Measurements from ENCODE around the gene SACM1L.
"Not testable (repeated sequence)": the region's sequence is repeated elsewhere in the genome, so short reads cannot be mapped to it uniquely, and the experiment has no call there.

The SACM1L gene

DNA sequence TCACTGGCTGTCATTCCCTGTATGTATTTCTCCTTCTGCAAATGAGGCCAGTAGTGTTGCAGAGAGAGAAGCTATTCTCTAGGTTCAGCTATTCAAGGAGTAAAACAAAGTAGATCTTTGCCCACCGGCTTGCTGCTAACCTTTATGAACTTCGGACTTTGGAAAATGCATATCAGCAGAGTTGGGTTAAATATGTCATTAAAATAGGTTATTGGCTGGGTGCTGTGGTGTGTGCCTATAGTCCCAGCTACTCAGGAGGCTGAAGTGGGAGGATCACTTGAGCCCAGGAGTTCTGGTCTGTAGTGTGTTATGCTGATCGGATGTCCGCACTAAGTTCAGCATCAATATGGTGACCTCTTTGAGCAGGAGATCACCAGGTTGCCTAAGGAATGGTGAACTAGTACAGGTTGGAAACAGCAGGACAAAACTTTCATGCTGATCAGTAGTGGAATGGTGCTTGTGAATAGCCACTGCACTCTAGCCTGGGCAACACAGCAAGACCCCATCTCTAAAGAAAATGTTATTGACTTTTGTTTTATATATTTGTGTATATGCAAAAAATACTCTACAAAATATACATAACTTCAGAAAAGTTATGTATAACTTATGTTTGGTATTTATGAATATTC, 53.4 kb downstream of the SACM1L start:
- Histone ChIP-seq H3K27ac (ENCODE audit: low read depth, low read length) (no peak overlapping the region), H3K36me3 (ENCODE audit: control insufficient read depth, insufficient read depth, low read length) (peaks cover 90% of the 10 kb centered on the region), H3K9me3 (ENCODE audit: control insufficient read depth, insufficient read depth, low read length) (no peaks in the 10 kb centered on the region), H3K27me3 (ENCODE audit: control insufficient read depth, insufficient read depth, low read length) (no peaks in the 10 kb centered on the region), H3K9ac (ENCODE audit: low read depth, low read length) (no peak overlapping the region), H3K4me1 (ENCODE audit: control insufficient read depth, insufficient read depth, low read length) (peaks cover 41% of the 10 kb centered on the region), H3K4me3 (ENCODE audit: low read depth, low read length) (no peak overlapping the region)

DNA sequence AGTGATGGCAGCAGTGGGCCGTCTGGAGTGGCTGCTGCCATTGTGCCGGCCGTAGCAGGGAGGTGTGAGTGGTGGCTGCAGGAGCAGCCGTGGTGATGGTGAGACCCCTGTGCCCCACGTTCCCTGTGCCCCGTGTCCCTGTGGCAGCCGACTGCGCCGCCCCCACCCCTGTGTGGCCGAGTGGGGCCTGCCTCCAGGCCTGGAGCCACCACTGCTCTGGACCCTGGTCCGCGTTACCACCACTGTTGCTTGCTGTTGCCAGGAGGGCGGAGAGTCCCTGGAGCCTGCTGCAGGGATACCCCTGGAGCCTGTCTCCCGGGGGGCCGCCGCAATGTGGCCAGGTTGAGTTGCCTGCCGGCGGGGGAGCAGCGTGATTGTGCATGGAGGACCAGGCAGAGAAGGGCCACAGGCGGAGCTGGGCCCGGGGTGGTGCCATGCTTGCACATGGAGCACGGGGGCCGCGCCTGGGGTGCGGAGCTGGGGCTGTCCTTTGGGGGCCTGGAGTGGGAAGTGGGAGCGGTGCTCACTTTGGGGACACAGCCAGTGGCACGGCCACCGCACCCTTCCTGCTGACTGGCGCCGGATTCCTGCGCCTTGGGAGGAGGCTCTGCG, 57.1 kb downstream of the SACM1L start:
- Histone ChIP-seq H3K9ac (ENCODE audit: low read depth, low read length) (no peak overlapping the region), H3K27ac (ENCODE audit: low read depth, low read length) (no peak overlapping the region), H3K36me3 (ENCODE audit: control insufficient read depth, insufficient read depth, low read length) (peaks cover 60% of the 10 kb centered on the region), H3K4me3 (ENCODE audit: low read depth, low read length) (no peak overlapping the region), H3K9me3 (ENCODE audit: control insufficient read depth, insufficient read depth, low read length) (no peaks in the 10 kb centered on the region), H3K4me1 (ENCODE audit: control insufficient read depth, insufficient read depth, low read length) (peaks cover 12% of the 10 kb centered on the region), H3K27me3 (ENCODE audit: control insufficient read depth, insufficient read depth, low read length) (no peaks in the 10 kb centered on the region)

DNA sequence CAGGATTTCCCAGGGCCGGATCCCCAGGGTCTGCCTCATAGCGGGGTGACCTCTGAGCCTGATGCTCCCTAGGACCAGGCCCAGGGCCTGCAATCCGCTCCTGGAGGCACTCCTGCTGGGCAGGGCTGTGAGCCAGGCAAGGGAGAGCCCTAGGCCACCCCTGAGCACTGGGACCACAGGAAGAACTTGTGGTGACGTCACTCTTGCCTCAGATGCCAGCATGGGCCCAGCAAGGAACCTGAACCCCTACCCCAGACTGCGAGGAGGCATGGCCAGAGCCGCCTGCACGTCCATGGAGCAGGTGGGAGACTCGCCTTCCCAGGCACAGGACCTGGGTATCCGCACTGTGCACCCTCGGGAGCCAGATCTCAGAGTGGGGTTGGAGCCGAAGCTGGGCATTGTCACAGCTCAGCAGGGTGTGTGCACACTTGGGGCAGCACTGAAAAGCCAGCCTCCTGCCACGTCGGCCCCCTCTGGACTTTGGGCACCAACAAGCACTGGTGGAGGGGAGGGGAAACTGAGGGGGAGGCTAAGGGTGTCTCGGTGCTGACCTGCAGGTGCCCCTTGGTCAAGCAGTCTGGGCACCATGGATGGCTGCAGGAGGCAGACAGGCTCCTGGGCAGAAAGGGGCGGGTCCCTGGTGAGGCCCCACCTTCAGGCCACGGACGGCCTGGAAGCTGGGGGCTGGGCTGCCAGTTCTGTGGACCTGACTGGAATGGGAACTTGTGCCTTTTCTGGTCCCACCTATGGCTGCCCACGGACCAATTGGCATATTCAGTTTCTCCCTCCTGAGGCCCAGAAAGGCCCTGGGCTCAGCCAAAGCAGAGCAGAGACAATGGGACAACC, 57.8 kb downstream of the SACM1L start:
- no peak overlapping the region for H3K4me3 ChIP-seq (ENCODE audit: low read depth, low read length)
- H3K9ac ChIP-seq (ENCODE audit: low read depth, low read length) = no peak overlapping the region
- H3K36me3 ChIP-seq (ENCODE audit: control insufficient read depth, insufficient read depth, low read length) = peaks cover 56% of the 10 kb centered on the region
- H3K9me3 ChIP-seq (ENCODE audit: control insufficient read depth, insufficient read depth, low read length) = no peaks in the 10 kb centered on the region
- H3K27ac ChIP-seq (ENCODE audit: low read depth, low read length) = no peak overlapping the region
- peaks cover 5% of the 10 kb centered on the region; the same call in 1 of the 2 replicates for H3K4me1 ChIP-seq (ENCODE audit: control insufficient read depth, insufficient read depth, low read length)
- no peaks in the 10 kb centered on the region for H3K27me3 ChIP-seq (ENCODE audit: control insufficient read depth, insufficient read depth, low read length)

DNA sequence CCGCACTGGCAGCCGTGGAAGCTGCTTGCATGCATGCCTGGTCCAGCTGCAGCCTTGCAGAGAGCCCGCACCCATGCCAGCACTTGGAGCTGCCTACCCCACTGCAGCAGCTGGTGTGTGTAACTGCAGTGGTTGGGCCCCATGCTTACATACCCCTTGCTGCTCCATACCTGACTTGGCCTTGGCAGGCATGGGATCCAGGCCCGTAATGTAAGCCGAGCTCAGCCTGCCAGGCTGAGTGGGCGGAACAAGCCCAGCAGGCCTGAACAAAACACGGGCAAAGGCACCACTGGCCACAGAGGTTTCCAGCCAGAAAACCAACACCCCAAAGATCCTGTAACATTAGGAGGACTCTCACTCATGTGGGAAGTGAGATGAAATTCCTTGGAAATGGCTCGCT, 58.9 kb downstream of the SACM1L start:
- Histone ChIP-seq H3K9me3 (ENCODE audit: control insufficient read depth, insufficient read depth, low read length) (no peaks in the 10 kb centered on the region), H3K4me3 (ENCODE audit: low read depth, low read length) (no peak overlapping the region), H3K27ac (ENCODE audit: low read depth, low read length) (no peak overlapping the region), H3K9ac (ENCODE audit: low read depth, low read length) (no peak overlapping the region), H3K4me1 (ENCODE audit: control insufficient read depth, insufficient read depth, low read length) (no peaks in the 10 kb centered on the region), H3K27me3 (ENCODE audit: control insufficient read depth, insufficient read depth, low read length) (no peaks in the 10 kb centered on the region), H3K36me3 (ENCODE audit: control insufficient read depth, insufficient read depth, low read length) (peaks cover 48% of the 10 kb centered on the region)

DNA sequence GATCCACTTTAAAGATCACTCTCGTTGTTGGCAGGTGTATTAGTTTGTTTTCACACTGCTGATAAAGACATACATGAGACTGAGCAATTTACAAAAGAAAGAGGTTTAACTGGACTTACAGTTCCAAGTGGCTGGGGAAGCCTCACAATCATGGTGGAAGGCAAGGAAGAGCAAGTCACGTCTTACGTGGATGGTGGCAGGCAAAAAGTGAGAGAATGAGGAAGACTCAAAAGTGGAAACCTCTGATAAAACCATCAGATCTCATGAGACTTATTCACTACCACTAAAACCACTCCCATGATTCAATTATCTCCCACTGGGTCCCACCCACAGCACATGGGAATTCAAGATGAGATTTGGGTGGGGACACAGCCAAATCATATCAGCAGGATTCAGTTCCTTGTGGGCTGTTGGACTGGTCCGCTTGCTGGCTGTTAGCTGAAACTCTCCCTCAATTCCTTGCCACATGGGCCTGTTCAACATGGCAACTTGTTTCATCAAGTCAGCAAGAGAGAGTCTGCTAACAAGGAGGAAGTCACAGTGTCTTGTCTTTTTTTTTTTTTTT, 59.9 kb downstream of the SACM1L start:
- peaks cover 37% of the 10 kb centered on the region for H3K36me3 ChIP-seq (ENCODE audit: control insufficient read depth, insufficient read depth, low read length)
- not testable (repeated sequence) for H3K27ac ChIP-seq (ENCODE audit: low read depth, low read length); H3K9ac ChIP-seq (ENCODE audit: low read depth, low read length); H3K4me3 ChIP-seq (ENCODE audit: low read depth, low read length); H3K27me3 ChIP-seq (ENCODE audit: control insufficient read depth, insufficient read depth, low read length); H3K9me3 ChIP-seq (ENCODE audit: control insufficient read depth, insufficient read depth, low read length); H3K4me1 ChIP-seq (ENCODE audit: control insufficient read depth, insufficient read depth, low read length)

DNA sequence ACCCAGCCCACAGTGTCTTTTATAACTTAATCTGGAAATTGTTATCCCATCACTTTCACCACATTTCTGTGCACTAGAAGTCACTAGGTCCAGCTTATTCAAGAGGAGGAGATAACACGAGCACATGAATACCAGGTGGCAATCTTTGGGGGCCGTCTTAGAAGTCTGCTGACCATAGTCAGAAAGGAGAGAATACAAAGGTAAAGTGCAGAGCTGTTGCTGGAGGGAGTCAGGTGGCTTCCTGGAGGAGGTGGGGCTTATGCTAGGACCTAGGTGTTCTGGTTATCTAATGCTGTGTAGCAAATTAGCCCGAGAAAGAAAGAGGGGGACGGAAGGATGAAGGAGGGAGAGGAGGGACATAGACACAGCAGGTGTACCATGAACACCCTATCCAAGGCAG, 60.7 kb downstream of the SACM1L start:
- Histone ChIP-seq H3K9me3 (ENCODE audit: control insufficient read depth, insufficient read depth, low read length) (no peaks in the 10 kb centered on the region), H3K27me3 (ENCODE audit: control insufficient read depth, insufficient read depth, low read length) (no peaks in the 10 kb centered on the region), H3K9ac (ENCODE audit: low read depth, low read length) (no peak overlapping the region), H3K36me3 (ENCODE audit: control insufficient read depth, insufficient read depth, low read length) (peaks cover 31% of the 10 kb centered on the region), H3K27ac (ENCODE audit: low read depth, low read length) (no peak overlapping the region), H3K4me3 (ENCODE audit: low read depth, low read length) (no peak overlapping the region), H3K4me1 (ENCODE audit: control insufficient read depth, insufficient read depth, low read length) (no peaks in the 10 kb centered on the region)

DNA sequence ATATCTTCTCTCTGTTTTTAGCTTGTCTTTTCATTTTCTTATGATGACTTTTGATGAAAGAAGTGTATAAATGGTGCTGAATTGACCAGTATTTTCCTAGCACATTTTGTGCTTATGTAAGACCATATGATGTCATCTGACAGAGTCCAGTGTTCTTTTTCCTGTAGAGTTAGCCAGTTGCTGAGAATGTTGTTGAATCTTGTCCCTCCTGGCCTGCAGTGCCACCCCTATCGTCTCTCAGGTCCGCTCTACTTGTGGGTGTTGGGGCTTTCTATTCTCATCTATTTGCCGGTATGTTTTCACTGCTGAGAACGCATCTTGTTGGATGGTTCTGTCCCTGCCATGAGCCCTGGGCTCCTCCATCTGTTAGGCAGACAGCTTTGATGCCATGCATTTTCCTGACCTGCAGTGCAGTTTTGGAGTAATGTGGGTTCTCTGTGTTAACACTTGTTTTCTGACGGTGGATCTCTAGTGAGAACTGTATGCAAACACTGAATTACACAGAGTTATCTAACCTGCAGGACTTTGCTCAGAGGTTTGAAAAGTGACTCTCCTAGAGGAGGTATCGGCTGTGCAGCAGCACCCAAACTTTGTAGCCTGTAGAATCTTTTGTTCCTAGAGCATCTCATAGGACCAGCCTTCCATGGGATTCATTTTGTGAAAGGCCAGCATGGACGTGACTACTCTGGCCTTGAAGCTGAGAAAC, 62.5 kb downstream of the SACM1L start:
- H3K36me3 ChIP-seq (ENCODE audit: control insufficient read depth, insufficient read depth, low read length) = peaks cover 15% of the 10 kb centered on the region
- no peak overlapping the region for H3K4me3 ChIP-seq (ENCODE audit: low read depth, low read length)
- no peak overlapping the region for H3K27ac ChIP-seq (ENCODE audit: low read depth, low read length)
- H3K27me3 ChIP-seq (ENCODE audit: control insufficient read depth, insufficient read depth, low read length) = no peaks in the 10 kb centered on the region
- H3K4me1 ChIP-seq (ENCODE audit: control insufficient read depth, insufficient read depth, low read length) = no peaks in the 10 kb centered on the region
- no peak overlapping the region for H3K9ac ChIP-seq (ENCODE audit: low read depth, low read length)
- H3K9me3 ChIP-seq (ENCODE audit: control insufficient read depth, insufficient read depth, low read length) = no peaks in the 10 kb centered on the region

DNA sequence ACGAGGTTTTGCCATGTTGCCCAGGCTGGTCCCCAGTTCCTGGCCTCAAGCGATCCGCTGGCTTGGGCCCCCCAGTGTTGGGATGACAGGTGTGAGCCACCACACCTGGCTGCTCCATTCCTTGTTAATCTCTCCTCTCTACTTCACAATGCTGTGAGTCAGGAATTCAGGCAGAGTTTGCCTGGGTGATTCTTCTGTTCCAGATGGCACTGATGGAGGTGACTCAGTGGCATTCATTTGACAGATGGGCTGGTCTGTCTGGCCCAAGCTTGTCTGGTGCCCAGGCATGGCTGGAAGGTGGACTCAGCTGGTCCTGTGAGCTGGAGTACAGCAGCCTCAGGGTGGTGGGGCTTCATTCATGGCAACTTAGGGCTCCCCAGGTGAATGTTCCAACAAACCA, 63.9 kb downstream of the SACM1L start:
- no peak overlapping the region for H3K27ac ChIP-seq (ENCODE audit: low read depth, low read length)
- no peaks in the 10 kb centered on the region for H3K4me1 ChIP-seq (ENCODE audit: control insufficient read depth, insufficient read depth, low read length)
- no peaks in the 10 kb centered on the region for H3K27me3 ChIP-seq (ENCODE audit: control insufficient read depth, insufficient read depth, low read length)

DNA sequence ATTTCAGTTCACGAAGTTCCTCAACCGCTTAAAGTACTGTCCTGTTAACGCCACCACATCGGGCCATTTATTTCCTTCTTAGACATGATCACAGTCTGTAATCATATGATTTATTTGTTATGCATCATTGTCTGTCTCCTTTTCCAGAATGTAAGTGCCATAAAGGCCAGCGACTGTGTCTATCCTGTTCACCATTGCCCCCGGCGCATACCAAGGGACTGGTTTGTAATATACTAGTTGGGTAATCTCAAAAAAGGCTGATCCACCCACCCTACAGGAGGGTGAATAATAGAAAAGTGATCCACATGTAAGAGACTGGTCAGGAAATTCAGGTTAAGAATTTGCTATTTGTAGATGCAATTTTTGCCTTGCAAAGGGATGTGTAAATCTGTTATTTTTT, 65.3 kb downstream of the SACM1L start:
- H3K27me3 ChIP-seq (ENCODE audit: control insufficient read depth, insufficient read depth, low read length) = no peaks in the 10 kb centered on the region
- no peaks in the 10 kb centered on the region for H3K9me3 ChIP-seq (ENCODE audit: control insufficient read depth, insufficient read depth, low read length)
- no peak overlapping the region for H3K9ac ChIP-seq (ENCODE audit: low read depth, low read length)
- H3K4me3 ChIP-seq (ENCODE audit: low read depth, low read length) = no peak overlapping the region
- no peak overlapping the region for H3K27ac ChIP-seq (ENCODE audit: low read depth, low read length)
- H3K4me1 ChIP-seq (ENCODE audit: control insufficient read depth, insufficient read depth, low read length) = no peaks in the 10 kb centered on the region
- H3K36me3 ChIP-seq (ENCODE audit: control insufficient read depth, insufficient read depth, low read length) = no peaks in the 10 kb centered on the region; the same call in 1 of the 2 replicates

More for the DNA sequence above, 63.9 kb downstream of the SACM1L start:
- peaks cover 2% of the 10 kb centered on the region; the same call in 1 of the 2 replicates for H3K36me3 ChIP-seq (ENCODE audit: control insufficient read depth, insufficient read depth, low read length)
- H3K9me3 ChIP-seq (ENCODE audit: control insufficient read depth, insufficient read depth, low read length) = no peaks in the 10 kb centered on the region
- H3K9ac ChIP-seq (ENCODE audit: low read depth, low read length) = no peak overlapping the region
- no peak overlapping the region for H3K4me3 ChIP-seq (ENCODE audit: low read depth, low read length)

DNA sequence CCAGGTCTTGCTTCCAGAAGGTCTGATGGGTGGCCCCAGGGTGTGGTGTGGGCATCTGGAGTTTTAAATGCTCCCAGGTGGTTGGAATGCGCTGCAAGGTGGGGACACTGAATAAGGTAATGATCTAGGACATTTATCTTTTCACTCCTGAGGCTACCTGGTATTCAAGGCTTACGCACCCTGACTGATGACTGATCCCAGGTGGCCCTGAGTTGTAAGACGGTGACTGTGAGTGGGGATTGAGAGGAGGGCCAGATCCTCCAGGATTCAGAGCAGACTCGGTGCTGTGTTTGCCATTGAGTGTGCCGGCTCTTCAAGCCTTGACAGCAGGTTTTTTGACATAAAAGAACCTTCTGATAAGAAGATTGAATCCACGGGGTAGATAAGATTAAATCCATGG, 66.9 kb downstream of the SACM1L start:
- Histone ChIP-seq H3K27ac (ENCODE audit: low read depth, low read length) (no peak overlapping the region), H3K27me3 (ENCODE audit: control insufficient read depth, insufficient read depth, low read length) (no peaks in the 10 kb centered on the region), H3K36me3 (ENCODE audit: control insufficient read depth, insufficient read depth, low read length) (no peaks in the 10 kb centered on the region; the same call in 1 of the 2 replicates), H3K4me3 (ENCODE audit: low read depth, low read length) (no peak overlapping the region), H3K4me1 (ENCODE audit: control insufficient read depth, insufficient read depth, low read length) (no peaks in the 10 kb centered on the region), H3K9me3 (ENCODE audit: control insufficient read depth, insufficient read depth, low read length) (no peaks in the 10 kb centered on the region), H3K9ac (ENCODE audit: low read depth, low read length) (no peak overlapping the region)
